Activated CD4-positive, alpha-beta T cell treated with anti-CD3 and anti-CD28 coated beads for 4 hours (primary cell): ENCODE measurements around the gene LRP1.

Experiments
- DNase-seq, 2 donors: peaks; one replicate each; pipeline ENCODE4 v3.0.0-alpha.2; 2020

The LRP1 gene

GRCh38 chr12:57138526-57139272 lies 10.4 kb downstream of the LRP1 start:
- DNase-seq, result no peak

- no peak for DNase-seq
Measured at GRCh38 chr12:57139796-57140649, 11.7 kb downstream of the LRP1 start.

DNA sequence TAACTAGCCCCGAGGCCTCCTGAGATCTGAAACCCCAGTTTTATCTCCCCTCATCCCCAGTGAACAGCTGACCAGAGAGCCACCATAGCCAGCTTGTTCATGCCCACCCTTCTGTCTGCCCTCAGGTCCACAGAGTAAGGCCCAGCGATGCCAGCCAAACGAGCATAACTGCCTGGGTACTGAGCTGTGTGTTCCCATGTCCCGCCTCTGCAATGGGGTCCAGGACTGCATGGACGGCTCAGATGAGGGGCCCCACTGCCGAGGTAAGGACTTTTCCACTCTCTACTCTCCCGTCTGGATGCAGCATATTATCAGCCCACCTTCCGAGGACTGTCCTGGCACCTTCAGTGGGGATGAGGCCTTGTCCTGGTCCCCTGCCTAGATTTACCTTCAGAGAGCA lies 13.0 kb downstream of the LRP1 start:
- no peak for DNase-seq

GRCh38 chr12:57142121-57142520 lies 13.8 kb downstream of the LRP1 start:
- DNase-seq, result no peak

GRCh38 chr12:57142727-57143126 lies 14.4 kb downstream of the LRP1 start:
- no peak for DNase-seq

- DNase-seq, result no peak
Measured at GRCh38 chr12:57143454-57143853, 15.2 kb downstream of the LRP1 start.

GRCh38 chr12:57145460-57146059 lies 17.3 kb downstream of the LRP1 start:
- DNase-seq, result no peak

GRCh38 chr12:57146092-57146491 lies 17.8 kb downstream of the LRP1 start:
- DNase-seq, result no peak

DNA sequence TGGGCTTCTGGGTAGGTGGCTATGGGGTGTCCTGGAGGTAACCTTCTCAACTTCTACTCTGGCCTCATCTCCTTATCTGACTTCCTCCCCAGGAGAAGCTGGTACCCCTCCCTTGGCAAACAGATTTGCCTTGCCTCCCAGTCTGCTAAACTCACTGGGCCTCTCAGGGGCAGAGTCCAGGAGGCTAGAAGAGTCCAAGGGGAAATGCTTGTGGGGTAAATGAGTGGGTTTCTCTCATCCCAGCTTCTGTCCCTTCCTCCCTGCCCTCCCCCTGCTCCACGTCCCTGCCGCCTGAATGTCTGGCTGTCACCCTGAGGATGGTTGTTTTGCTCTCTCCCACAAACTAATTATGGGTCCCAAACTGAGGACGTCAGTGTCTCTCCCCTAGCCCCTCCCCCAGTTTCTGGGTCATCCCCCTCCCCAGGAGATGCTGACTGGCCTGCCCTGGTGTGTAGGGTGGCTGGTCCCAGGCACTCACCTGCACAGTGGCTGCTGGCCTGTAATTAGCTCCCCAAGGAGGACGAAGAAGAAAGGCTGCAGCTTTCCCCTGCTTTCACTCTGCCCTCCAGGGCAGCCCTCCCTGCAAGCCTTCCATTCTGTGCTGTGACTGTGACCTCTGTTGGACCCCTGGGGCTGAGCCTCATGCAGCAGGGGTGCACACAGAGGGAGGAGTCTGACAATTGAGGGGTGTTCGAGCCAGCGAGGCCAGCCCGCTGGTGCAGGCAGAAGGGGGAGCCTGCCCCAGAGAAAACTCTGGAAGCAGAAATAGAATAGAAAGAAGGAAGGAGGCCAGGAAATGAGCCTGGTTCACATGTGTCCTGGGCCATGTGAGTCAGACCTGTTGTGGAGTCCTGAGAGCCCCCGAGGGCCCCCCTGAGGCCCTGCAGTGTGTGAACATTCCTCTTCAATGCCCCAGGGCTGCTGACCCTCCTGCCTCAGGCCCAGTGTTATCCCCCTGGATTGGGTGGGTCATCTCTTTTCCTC lies 19.0 kb downstream of the LRP1 start, which contains the start of gene LRP1-AS:
Gene LRP1-AS (minus strand): TSS at position 659 of the 984 bp plus-strand sequence.
- DNase-seq, result no peak

GRCh38 chr12:57148469-57149244 lies 20.4 kb downstream of the LRP1 start:
- no peak for DNase-seq

GRCh38 chr12:57149245-57149900 lies 21.1 kb downstream of the LRP1 start:
- DNase-seq, result no peak

GRCh38 chr12:57150400-57151000 lies 22.2 kb downstream of the LRP1 start:
- DNase-seq, result no peak

- no peak for DNase-seq
Measured at GRCh38 chr12:57151741-57152630, 23.7 kb downstream of the LRP1 start.

- no peak for DNase-seq
Measured at GRCh38 chr12:57152639-57153038, 24.4 kb downstream of the LRP1 start.

- no peak for DNase-seq
Measured at GRCh38 chr12:57153415-57153997, 25.2 kb downstream of the LRP1 start.

GRCh38 chr12:57154076-57154475 lies 25.8 kb downstream of the LRP1 start:
- DNase-seq, result no peak

DNA sequence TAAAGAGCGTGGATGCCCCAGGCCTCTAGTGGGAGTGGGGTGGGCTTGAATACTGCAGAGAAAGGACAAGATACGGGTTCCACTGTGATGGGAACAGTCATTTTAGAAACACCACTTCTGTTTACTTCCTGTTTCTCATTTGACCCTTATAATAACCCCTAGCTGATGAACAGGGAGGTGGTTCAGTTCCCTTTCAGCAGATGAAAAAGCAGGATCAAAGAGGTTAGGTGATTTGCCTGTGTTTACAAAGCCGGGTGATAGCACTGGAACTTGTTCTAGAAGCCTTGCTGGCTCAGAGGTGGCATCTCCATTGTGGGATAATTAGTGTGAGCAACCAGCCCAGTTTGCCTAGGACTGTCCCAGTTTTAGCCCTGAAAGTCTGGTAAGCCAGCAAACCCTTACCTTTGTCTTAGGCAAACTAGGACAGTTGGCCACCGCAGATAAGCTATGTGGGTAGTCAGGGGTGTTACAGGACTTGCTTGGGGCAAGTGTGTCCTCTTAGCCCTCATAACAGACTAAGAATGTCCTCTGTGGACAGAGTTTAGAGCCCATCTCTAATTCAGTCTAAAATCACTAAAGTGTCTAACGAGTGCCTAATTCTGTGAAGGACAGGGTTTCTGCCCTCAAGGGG lies 26.6 kb downstream of the LRP1 start:
- DNase-seq, result no peak

DNA sequence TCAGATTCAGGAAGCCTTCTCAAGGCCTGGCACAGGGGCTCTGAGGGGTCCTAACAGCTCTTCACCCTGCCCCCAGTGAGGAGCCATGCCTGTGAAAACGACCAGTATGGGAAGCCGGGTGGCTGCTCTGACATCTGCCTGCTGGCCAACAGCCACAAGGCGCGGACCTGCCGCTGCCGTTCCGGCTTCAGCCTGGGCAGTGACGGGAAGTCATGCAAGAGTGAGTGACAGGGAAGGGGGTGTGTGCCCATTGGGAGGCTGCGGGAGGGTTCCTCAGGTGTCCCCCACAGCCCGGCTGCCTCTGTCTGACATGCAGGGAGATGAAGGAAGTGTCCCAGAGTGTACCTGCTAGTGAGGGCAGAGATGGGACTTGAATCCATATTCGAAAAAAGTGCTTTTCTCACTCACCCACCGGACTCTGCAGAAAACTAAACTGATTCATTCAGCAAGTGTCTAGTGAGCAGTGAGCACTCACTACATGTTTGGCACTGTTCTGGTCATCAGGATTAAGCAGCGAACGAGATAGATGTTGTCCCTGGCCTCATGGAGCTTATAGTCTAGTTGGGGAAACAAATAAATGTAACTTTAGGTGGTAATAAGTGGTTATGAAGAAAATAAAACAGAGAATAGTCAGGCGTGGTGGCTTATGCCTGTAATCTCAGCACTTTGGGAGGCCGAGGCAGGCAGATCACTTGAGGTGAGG lies 28.6 kb downstream of the LRP1 start:
- DNase-seq, result no peak
